RPMI8226 (cell line): ENCODE measurements around the gene GLDN.

Source experiments
- DNase-seq: peaks from one replicate; pipeline ENCODE4 v3.0.0-alpha.2; 2015

GLDN gene

GRCh38 chr15:51341366-51342226, at the start of gene GLDN:
TSS of gene GLDN (plus strand) at chr15:51341655. CDS start at chr15:51341685, 30 bp downstream.
- DNase-seq, result no peak

GRCh38 chr15:51298620-51299019, 42.8 kb upstream of the GLDN start:
- DNase-seq, result no peak

- no peak for DNase-seq
These were observed 42.1 kb upstream of the GLDN start for GRCh38 chr15:51299187-51300015.

- DNase-seq, result no peak
These were observed 39.0 kb upstream of the GLDN start for GRCh38 chr15:51302480-51302879.

GRCh38 chr15:51303462-51303980, 37.9 kb upstream of the GLDN start:
- DNase-seq, result no peak

- no peak for DNase-seq
These were observed 34.1 kb upstream of the GLDN start for GRCh38 chr15:51307325-51307724.

- DNase-seq, result no peak
These were observed 33.6 kb upstream of the GLDN start for GRCh38 chr15:51307811-51308210.

GRCh38 chr15:51310064-51310463, 31.4 kb upstream of the GLDN start:
- no peak for DNase-seq

- DNase-seq, result no peak
These were observed 29.9 kb upstream of the GLDN start for GRCh38 chr15:51311510-51311909.

- no peak for DNase-seq
These were observed 29.0 kb upstream of the GLDN start for GRCh38 chr15:51312166-51313073.

GRCh38 chr15:51313074-51313393, 28.4 kb upstream of the GLDN start:
- DNase-seq, result no peak

GRCh38 chr15:51313644-51314280, 27.7 kb upstream of the GLDN start:
- no peak for DNase-seq

GRCh38 chr15:51314391-51315337, 26.8 kb upstream of the GLDN start:
- DNase-seq, result no peak

GRCh38 chr15:51315726-51316125, 25.7 kb upstream of the GLDN start:
- DNase-seq, result no peak

- no peak for DNase-seq
These were observed 24.8 kb upstream of the GLDN start for GRCh38 chr15:51316636-51317035.

GRCh38 chr15:51318382-51319150, 22.9 kb upstream of the GLDN start:
- DNase-seq, result no peak

- DNase-seq, result no peak
These were observed 21.9 kb upstream of the GLDN start for GRCh38 chr15:51319539-51319938.

- no peak for DNase-seq
These were observed 20.6 kb upstream of the GLDN start for GRCh38 chr15:51320843-51321242.

GRCh38 chr15:51321316-51321715, 20.1 kb upstream of the GLDN start:
- no peak for DNase-seq

GRCh38 chr15:51322621-51323296, 18.7 kb upstream of the GLDN start:
- DNase-seq, result no peak
